Adrenal gland (tissue), 12 donors: ENCODE measurements around the gene SHKBP1. TPM values are rescaled to one million over a fixed set of nuclear protein-coding genes. Genes with fewer than 3 reads are reported as not detected.

Experiments used
- DNase-seq, 7 donors: peaks; one replicate each; pipeline ENCODE4 v3.0.0-alpha.2; 2019 to 2020
- H3K27ac ChIP-seq, 5 donors: fragments of 200-600 bp; sonication (generic) in 4 of 5; 1 replicate in 3 of 5; 2 replicates in 2 of 5; pipeline versions ENCODE4 v1.5.1 to v1.8.0; 2016 to 2020; ENCODE audit warnings: mild to moderate bottlenecking in 1 of 5
- H3K27me3 ChIP-seq: fragments of 200-600 bp; 2 replicates; pipeline ENCODE4 v1.8.0; 2021
- H3K36me3 ChIP-seq, 2 donors: fragments of 200-600 bp; replicated peaks in 1 of 2; 1 replicate in 1 of 2; 2 replicates in 1 of 2; pipeline versions ENCODE4 v1.5.1 to v1.8.0; 2018 to 2022
- H3K4me1 ChIP-seq, 2 donors: fragments of 200-600 bp; replicated peaks in 1 of 2; 1 replicate in 1 of 2; 2 replicates in 1 of 2; pipeline versions ENCODE4 v1.5.1 to v1.8.0; 2018 to 2021
- H3K4me3 ChIP-seq, 4 donors: fragments of 200-600 bp; sonication (generic) in 3 of 4; one replicate each; pipeline ENCODE4 v1.5.1; 2016 to 2018
- H3K9me3 ChIP-seq, 3 donors: fragments of 200-600 bp; sonication (generic) in 1 of 3; replicated peaks in 1 of 3; 1 replicate in 2 of 3; 2 replicates in 1 of 3; pipeline versions ENCODE4 v1.5.1 to v1.8.0; 2016 to 2021
- CTCF ChIP-seq, 6 experiments: fragments of 450-650 bp in 4 of 6; fragments of 200-600 bp in 2 of 6; sonication (generic) in 1 of 6; IDR thresholded peaks; 1 replicate in 5 of 6; 2 replicates in 1 of 6; pipeline versions ENCODE4 v1.5.1 to v1.8.0; 2016 to 2021; ENCODE audit warnings: antibody characterized with exemption in 6 of 6, mild to moderate bottlenecking in 2 of 6, moderate library complexity in 1 of 6
- POLR2A ChIP-seq, 2 donors: fragments of 450-650 bp; IDR thresholded peaks; one replicate each; pipeline ENCODE4 v1.6.1; 2017; ENCODE audit warnings: antibody characterized with exemption in 2 of 2, mild to moderate bottlenecking in 2 of 2, moderate library complexity in 1 of 2
- WGBS, 4 donors: extraction: QIAGEN DNeasy Blood & Tissue Kit in 2 of 4; methylation state at CpG; one replicate each; pipeline versions ENCODE4 v1.1.5 to v1.1.7; 2013 to 2017; 5-methylcytosine and 5-hydroxymethylcytosine counted together
- intact Hi-C, 2 donors: fragments of 100-400 bp; cut with DNase I; formaldehyde crosslinking; loops; one replicate each; pipeline versions ENCODE4 v1.14.1 to v1.15.0; 2022 to 2023
- polyA plus RNA-seq, 3 donors: library from polyadenylated mRNA; stranded (reverse); fragments of 200-250 nt in 2 of 3; fragments of 350-450 nt in 1 of 3; fragmentation: Illumina TruSeq in 1 of 3; extraction: RNeasy Lipid Tissue Mini Kit (QIAGEN cat#74804) in 1 of 3; gene quantifications; one replicate each; pipeline ENCODE4 v1.2.3, GENCODE V29; 2013 to 2014
- total RNA-seq, 9 donors: library from RNA; depleted of rRNA in 4 of 9; stranded (reverse); fragments of >200 nt in 4 of 9; fragments of 120-200 nt in 1 of 9; fragmentation: NEBNext Ultra II Directional in 1 of 9; extraction: Animal tissue kit (Norgen Biotek cat#: 25700) in 1 of 9; gene quantifications; one replicate each; pipeline versions ENCODE4 v1.1.0 to v1.2.4, GENCODE V29; 2013 to 2023
- donor health status: healthy with polysubstance abuse.
- donor health status: Bipolar disorder and iron deficiency.
- donor health status: DM: yes; HTN: yes; CAD: no.
- donor health status: DM: no; HTN: no; CAD: no.
- donor health status: DM: no; HTN: no; CAD: no.
- donor health status: DM: yes; HTN: yes; CAD: no.

The SHKBP1 gene
- total and polyA plus RNA-seq, 12 donors, result 12.5 to 157 (median 51.6) TPM

- WGBS, 4 donors, result 1 to 14% (median 6%) methylated on average over 20 to 50 of the region's 50 CpGs
- Histone ChIP-seq H3K4me3 (peak overlapping the region in 2 of 4 donors; percentile 23 to 53), H3K9me3 (no peaks in the 10 kb centered on the region), H3K27me3 (no peaks in the 10 kb centered on the region), H3K36me3 (no peaks in the 10 kb centered on the region), H3K4me1 (peaks cover 26 to 27% of the 10 kb centered on the region in 2 donors), H3K27ac (peak overlapping the region; percentile 26 to 94 (median 88))
- intact Hi-C loops, result no loop called here
- peak; percentile 89 to 97 (median 93) for DNase-seq
- TF ChIP-seq POLR2A (IDR thresholded peaks at IDR 0.05) (peak in 1 of 2 donors; percentile 24), CTCF (IDR thresholded peaks at IDR 0.05) (no peak)
These were observed 33.1 kb downstream of the SHKBP1 start for GRCh38 chr19:40609561-40610395.

GRCh38 chr19:40610396-40611064, 33.9 kb downstream of the SHKBP1 start:
- peak in 1 of 2 donors; percentile 31 for TF ChIP-seq POLR2A (IDR thresholded peaks at IDR 0.05)
- TF ChIP-seq CTCF (IDR thresholded peaks at IDR 0.05), result no peak
- Histone ChIP-seq H3K9me3 (no peaks in the 10 kb centered on the region), H3K36me3 (no peaks in the 10 kb centered on the region), H3K27ac (peak overlapping the region; percentile 26 to 94 (median 88)), H3K4me3 (peak overlapping the region in 1 of 4 donors; percentile 53), H3K4me1 (peaks cover 19 to 20% of the 10 kb centered on the region in 2 donors), H3K27me3 (no peaks in the 10 kb centered on the region)
- peak; percentile 76 to 88 (median 86) for DNase-seq
- WGBS, 4 donors, result 22 to 30% (median 22%) methylated on average over 18 to 29 of the region's 29 CpGs
- intact Hi-C loops, result no loop called here

GRCh38 chr19:40611096-40611495, 34.4 kb downstream of the SHKBP1 start:
- no peak for TF ChIP-seq CTCF (IDR thresholded peaks at IDR 0.05)
- TF ChIP-seq POLR2A (IDR thresholded peaks at IDR 0.05), result no peak
- no peak overlapping the region for H3K4me3 ChIP-seq
- no peaks in the 10 kb centered on the region for H3K36me3 ChIP-seq
- no peaks in the 10 kb centered on the region for H3K9me3 ChIP-seq
- no peaks in the 10 kb centered on the region for H3K27me3 ChIP-seq
- H3K4me1 ChIP-seq, result peaks cover 13 to 14% of the 10 kb centered on the region in 2 donors
- H3K27ac ChIP-seq, result peak overlapping the region in 2 of 5 donors; percentile 88 to 94
- peak in 1 of 7 donors; percentile 30 for DNase-seq
- intact Hi-C loops, result no loop called here
- 60 to 91% (median 89%) methylated on average over 8 to 15 of the region's 15 CpGs for WGBS, 4 donors
